Liver (tissue), 9 donors: ENCODE results near the gene FYB2. TPM values are rescaled to one million over a fixed set of nuclear protein-coding genes. Genes with fewer than 3 reads are reported as not detected.

Experiments used
- DNase-seq: peaks from one replicate; pipeline ENCODE4 v3.0.0-alpha.2; 2017; ENCODE audit warnings: low spot score
- H3K27ac ChIP-seq, 2 donors: one replicate each; pipeline ENCODE4 v1.7.0; 2013; ENCODE audit warnings: inconsistent platforms in 2 of 2, low read length in 2 of 2, control low read depth in 1 of 2, low read depth in 1 of 2, mild to moderate bottlenecking in 1 of 2
- H3K27me3 ChIP-seq, 4 donors: one replicate each; pipeline versions ENCODE4 v1.6.1 to v1.7.0; 2013; ENCODE audit warnings: low read length in 3 of 4, inconsistent platforms in 1 of 4, mild to moderate bottlenecking in 1 of 4, moderate library complexity in 1 of 4; ENCODE audit not compliant: control insufficient read depth in 4 of 4, insufficient read depth in 4 of 4
- H3K36me3 ChIP-seq, 4 donors: one replicate each; pipeline versions ENCODE4 v1.6.1 to v1.7.0; 2013; ENCODE audit warnings: low read length in 3 of 4, mild to moderate bottlenecking in 3 of 4, low read depth in 1 of 4, moderate library complexity in 1 of 4; ENCODE audit not compliant: control insufficient read depth in 4 of 4, insufficient read depth in 3 of 4
- H3K4me1 ChIP-seq, 4 donors: one replicate each; pipeline versions ENCODE4 v1.6.1 to v1.7.0; 2013; ENCODE audit warnings: low read length in 3 of 4, mild to moderate bottlenecking in 3 of 4, moderate library complexity in 1 of 4; ENCODE audit not compliant: control insufficient read depth in 4 of 4, insufficient read depth in 4 of 4
- H3K4me3 ChIP-seq, 3 donors: one replicate each; pipeline versions ENCODE4 v1.6.1 to v1.7.0; 2013; ENCODE audit warnings: low read length in 3 of 3, control low read depth in 1 of 3, low read depth in 1 of 3, mild to moderate bottlenecking in 1 of 3
- H3K9ac ChIP-seq, 2 donors: one replicate each; pipeline ENCODE4 v1.7.0; 2013; ENCODE audit warnings: low read length in 2 of 2, mild to moderate bottlenecking in 2 of 2, moderate library complexity in 2 of 2, control low read depth in 1 of 2, low read depth in 1 of 2
- H3K9me3 ChIP-seq, 4 donors: one replicate each; pipeline versions ENCODE4 v1.6.1 to v1.7.0; 2013; ENCODE audit warnings: low read length in 3 of 4; ENCODE audit not compliant: control insufficient read depth in 4 of 4
- CTCF ChIP-seq: fragments of 150-350 bp; IDR thresholded peaks from 2 replicates; pipeline ENCODE4 v1.5.1; 2017; ENCODE audit warnings: improper control_type of control experiment, low read depth, low read length; ENCODE audit not compliant: missing input control
- FOXA1 ChIP-seq: IDR thresholded peaks from 2 replicates; pipeline ENCODE4 v1.6.1; 2016; ENCODE audit warnings: antibody characterized with exemption
- FOXA2 ChIP-seq: IDR thresholded peaks from 2 replicates; pipeline ENCODE4 v1.6.1; 2016; ENCODE audit warnings: antibody characterized with exemption
- GABPA ChIP-seq, 2 donors: IDR thresholded peaks in 1 of 2; conservative IDR thresholded peaks in 1 of 2; 2 replicates each; pipeline ENCODE4 v1.6.1; 2016; ENCODE audit warnings: antibody characterized with exemption in 2 of 2, mild to moderate bottlenecking in 1 of 2, moderate library complexity in 1 of 2
- HNF4A ChIP-seq, 2 donors: conservative IDR thresholded peaks; 2 replicates each; pipeline ENCODE4 v1.6.1; 2016; ENCODE audit warnings: antibody characterized with exemption in 2 of 2, mild to moderate bottlenecking in 2 of 2
- HNF4G ChIP-seq: IDR thresholded peaks from 2 replicates; pipeline ENCODE4 v1.6.1; 2016; ENCODE audit warnings: antibody characterized with exemption
- JUND ChIP-seq, 2 donors: IDR thresholded peaks; 2 replicates each; pipeline ENCODE4 v1.6.1; 2016; ENCODE audit warnings: antibody characterized with exemption in 2 of 2
- RAD21 ChIP-seq, 2 donors: IDR thresholded peaks; 2 replicates each; pipeline ENCODE4 v1.6.1; 2016; ENCODE audit warnings: antibody characterized with exemption in 2 of 2, mild to moderate bottlenecking in 2 of 2
- RXRA ChIP-seq, 2 donors: IDR thresholded peaks; 2 replicates each; pipeline ENCODE4 v1.6.1; 2017 to 2018; ENCODE audit warnings: antibody characterized with exemption in 2 of 2, mild to moderate bottlenecking in 1 of 2
- SP1 ChIP-seq: IDR thresholded peaks from 2 replicates; pipeline ENCODE4 v1.6.1; 2018; ENCODE audit warnings: antibody characterized with exemption, mild to moderate bottlenecking
- TAF1 ChIP-seq: conservative IDR thresholded peaks from 2 replicates; pipeline ENCODE4 v1.6.1; 2016; ENCODE audit warnings: antibody characterized with exemption, mild to moderate bottlenecking
- ZBTB33 ChIP-seq: IDR thresholded peaks from 2 replicates; pipeline ENCODE4 v1.6.1; 2016; ENCODE audit warnings: antibody characterized with exemption
- WGBS: extraction: QIAGEN DNeasy Blood & Tissue Kit; methylation state at CpG from one replicate; pipeline ENCODE4 v1.1.7; 2013; 5-methylcytosine and 5-hydroxymethylcytosine counted together
- polyA plus RNA-seq, 2 donors: library from polyadenylated mRNA; stranded (reverse) in 1 of 2; unstranded in 1 of 2; fragments of 200-250 nt in 1 of 2; fragments of >200 nt in 1 of 2; fragmentation: Nextera tagmentation in 1 of 2; extraction: Ambion mirVana in 1 of 2; gene quantifications; one replicate each; pipeline versions ENCODE4 v1.2.1 to v1.2.3, GENCODE V29; 2013 to 2015
- total RNA-seq, 2 donors: library from RNA; depleted of rRNA; stranded (reverse); fragments of >200 nt; gene quantifications; one replicate each; pipeline ENCODE4 v1.2.3, GENCODE V29; 2014
- TF ChIP-seq, protein P1 (sequence below): IDR thresholded peaks from 2 replicates; pipeline ENCODE4 v1.6.1; 2016; ENCODE audit warnings: antibody characterized with exemption, mild to moderate bottlenecking
- donor health status: healthy.
- donor health status: healthy.
- donor health status: healthy.
- donor health status: healthy.
- donor health status: healthy.

The FYB2 gene
- total and polyA plus RNA-seq, 4 donors = 3.3 to 31.3 (median 16.2) TPM

GRCh38 chr1:56726706-56727105 lies 92.5 kb downstream of the FYB2 start:
- Histone ChIP-seq H3K27ac (no peak overlapping the region), H3K9me3 (no peaks in the 10 kb centered on the region), H3K36me3 (peaks cover 2 to 13% (median 5%) of the 10 kb centered on the region in 4 donors), H3K4me3 (no peak overlapping the region), H3K27me3 (no peaks in the 10 kb centered on the region), H3K4me1 (no peaks in the 10 kb centered on the region), H3K9ac (no peak overlapping the region)
- DNase-seq = no peak
- TF ChIP-seq RXRA (IDR thresholded peaks at IDR 0.05) (no peak), JUND (IDR thresholded peaks at IDR 0.05) (no peak)
- TF ChIP-seq, protein P1, sequence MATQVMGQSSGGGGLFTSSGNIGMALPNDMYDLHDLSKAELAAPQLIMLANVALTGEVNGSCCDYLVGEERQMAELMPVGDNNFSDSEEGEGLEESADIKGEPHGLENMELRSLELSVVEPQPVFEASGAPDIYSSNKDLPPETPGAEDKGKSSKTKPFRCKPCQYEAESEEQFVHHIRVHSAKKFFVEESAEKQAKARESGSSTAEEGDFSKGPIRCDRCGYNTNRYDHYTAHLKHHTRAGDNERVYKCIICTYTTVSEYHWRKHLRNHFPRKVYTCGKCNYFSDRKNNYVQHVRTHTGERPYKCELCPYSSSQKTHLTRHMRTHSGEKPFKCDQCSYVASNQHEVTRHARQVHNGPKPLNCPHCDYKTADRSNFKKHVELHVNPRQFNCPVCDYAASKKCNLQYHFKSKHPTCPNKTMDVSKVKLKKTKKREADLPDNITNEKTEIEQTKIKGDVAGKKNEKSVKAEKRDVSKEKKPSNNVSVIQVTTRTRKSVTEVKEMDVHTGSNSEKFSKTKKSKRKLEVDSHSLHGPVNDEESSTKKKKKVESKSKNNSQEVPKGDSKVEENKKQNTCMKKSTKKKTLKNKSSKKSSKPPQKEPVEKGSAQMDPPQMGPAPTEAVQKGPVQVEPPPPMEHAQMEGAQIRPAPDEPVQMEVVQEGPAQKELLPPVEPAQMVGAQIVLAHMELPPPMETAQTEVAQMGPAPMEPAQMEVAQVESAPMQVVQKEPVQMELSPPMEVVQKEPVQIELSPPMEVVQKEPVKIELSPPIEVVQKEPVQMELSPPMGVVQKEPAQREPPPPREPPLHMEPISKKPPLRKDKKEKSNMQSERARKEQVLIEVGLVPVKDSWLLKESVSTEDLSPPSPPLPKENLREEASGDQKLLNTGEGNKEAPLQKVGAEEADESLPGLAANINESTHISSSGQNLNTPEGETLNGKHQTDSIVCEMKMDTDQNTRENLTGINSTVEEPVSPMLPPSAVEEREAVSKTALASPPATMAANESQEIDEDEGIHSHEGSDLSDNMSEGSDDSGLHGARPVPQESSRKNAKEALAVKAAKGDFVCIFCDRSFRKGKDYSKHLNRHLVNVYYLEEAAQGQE = no peak

GRCh38 chr1:56719171-56719570 lies 100.0 kb downstream of the FYB2 start:
- Histone ChIP-seq H3K9me3 (no peaks in the 10 kb centered on the region), H3K4me3 (no peak overlapping the region), H3K9ac (no peak overlapping the region), H3K4me1 (no peaks in the 10 kb centered on the region), H3K27me3 (no peaks in the 10 kb centered on the region), H3K27ac (no peak overlapping the region), H3K36me3 (peaks cover 0 to 10% (median 4%) of the 10 kb centered on the region in 4 donors)
- TF ChIP-seq JUND (IDR thresholded peaks at IDR 0.05) (no peak), RAD21 (IDR thresholded peaks at IDR 0.05) (no peak), SP1 (no peak), FOXA1 (no peak)
- no peak for DNase-seq
- WGBS = 83% methylated on average over 1 of the region's 1 CpG

- WGBS = 62% methylated on average over 1 of the region's 1 CpG
- Histone ChIP-seq H3K4me1 (no peaks in the 10 kb centered on the region), H3K9ac (no peak overlapping the region), H3K4me3 (no peak overlapping the region), H3K36me3 (peaks cover 0 to 5% (median 0%) of the 10 kb centered on the region in 4 donors), H3K27ac (no peak overlapping the region), H3K9me3 (no peaks in the 10 kb centered on the region), H3K27me3 (no peaks in the 10 kb centered on the region)
- no peak for DNase-seq
- TF ChIP-seq RXRA (IDR thresholded peaks at IDR 0.05) (no peak), GABPA (IDR thresholded peaks at IDR 0.05 in 1 of 2, conservative IDR thresholded peaks at IDR 0.05 in 1 of 2) (no peak), HNF4A (conservative IDR thresholded peaks at IDR 0.05) (no peak), HNF4G (no peak), ZBTB33 (no peak), FOXA1 (no peak), SP1 (no peak), TAF1 (no peak), CTCF (no peak), FOXA2 (no peak)
Observed at GRCh38 chr1:56715156-56715555, 104.0 kb downstream of the FYB2 start.
